Measurements from ENCODE around the gene THAP8. TPM values are rescaled to one million over a fixed set of nuclear protein-coding genes. Genes with fewer than 3 reads are reported as not detected.
A peak's percentile ranks its signal among the peaks of the same experiment; 100 is the strongest.

Gene THAP8
- total and polyA plus RNA-seq, 2 of the 13 experiments (the other 11 are each of a cell fraction or from before 2014, with no cell fraction given), result 1.7 to 3.7 TPM

DNA sequence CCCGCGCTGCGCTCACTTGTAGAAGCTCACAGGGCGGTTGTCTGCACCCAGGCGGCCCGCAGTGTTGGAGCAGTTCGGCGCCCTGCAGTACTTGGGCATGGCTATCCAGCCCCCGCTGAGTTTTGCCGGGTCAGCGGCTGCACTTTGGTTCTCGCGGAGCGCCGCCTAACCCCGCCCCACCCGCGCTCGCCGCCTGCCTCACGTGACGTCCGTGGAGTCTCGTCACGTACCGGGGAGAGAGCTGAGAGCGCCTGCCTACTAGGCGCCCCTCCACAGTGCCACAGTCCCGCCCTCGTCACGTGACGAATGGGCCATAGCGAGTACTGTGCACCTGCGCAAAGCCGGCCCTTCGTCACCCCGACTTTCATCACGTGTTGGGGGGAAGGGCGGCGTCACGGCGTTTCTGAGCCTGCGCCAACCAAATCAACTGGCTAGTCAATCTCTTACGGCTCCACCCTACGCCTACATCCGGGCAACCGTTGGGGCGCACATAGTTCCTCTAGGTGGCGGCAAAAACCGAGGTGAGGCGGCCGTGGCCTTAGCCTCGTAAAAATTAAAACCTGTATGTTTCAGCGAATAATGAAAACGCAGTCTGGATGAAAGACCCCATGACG lies at the start of gene THAP8 (continued):
- no peak for TF ChIP-seq SOX6 (IDR thresholded peaks at IDR 0.05)
- peak; percentile 89 for TF ChIP-seq SOX6 (CRISPR knock-in tag; IDR thresholded peaks at IDR 0.05)
- TF ChIP-seq, protein P1, sequence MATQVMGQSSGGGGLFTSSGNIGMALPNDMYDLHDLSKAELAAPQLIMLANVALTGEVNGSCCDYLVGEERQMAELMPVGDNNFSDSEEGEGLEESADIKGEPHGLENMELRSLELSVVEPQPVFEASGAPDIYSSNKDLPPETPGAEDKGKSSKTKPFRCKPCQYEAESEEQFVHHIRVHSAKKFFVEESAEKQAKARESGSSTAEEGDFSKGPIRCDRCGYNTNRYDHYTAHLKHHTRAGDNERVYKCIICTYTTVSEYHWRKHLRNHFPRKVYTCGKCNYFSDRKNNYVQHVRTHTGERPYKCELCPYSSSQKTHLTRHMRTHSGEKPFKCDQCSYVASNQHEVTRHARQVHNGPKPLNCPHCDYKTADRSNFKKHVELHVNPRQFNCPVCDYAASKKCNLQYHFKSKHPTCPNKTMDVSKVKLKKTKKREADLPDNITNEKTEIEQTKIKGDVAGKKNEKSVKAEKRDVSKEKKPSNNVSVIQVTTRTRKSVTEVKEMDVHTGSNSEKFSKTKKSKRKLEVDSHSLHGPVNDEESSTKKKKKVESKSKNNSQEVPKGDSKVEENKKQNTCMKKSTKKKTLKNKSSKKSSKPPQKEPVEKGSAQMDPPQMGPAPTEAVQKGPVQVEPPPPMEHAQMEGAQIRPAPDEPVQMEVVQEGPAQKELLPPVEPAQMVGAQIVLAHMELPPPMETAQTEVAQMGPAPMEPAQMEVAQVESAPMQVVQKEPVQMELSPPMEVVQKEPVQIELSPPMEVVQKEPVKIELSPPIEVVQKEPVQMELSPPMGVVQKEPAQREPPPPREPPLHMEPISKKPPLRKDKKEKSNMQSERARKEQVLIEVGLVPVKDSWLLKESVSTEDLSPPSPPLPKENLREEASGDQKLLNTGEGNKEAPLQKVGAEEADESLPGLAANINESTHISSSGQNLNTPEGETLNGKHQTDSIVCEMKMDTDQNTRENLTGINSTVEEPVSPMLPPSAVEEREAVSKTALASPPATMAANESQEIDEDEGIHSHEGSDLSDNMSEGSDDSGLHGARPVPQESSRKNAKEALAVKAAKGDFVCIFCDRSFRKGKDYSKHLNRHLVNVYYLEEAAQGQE (IDR thresholded peaks at IDR 0.05; ENCODE audit: borderline replicate concordance in 1 of 2, low read depth in 1 of 2, low read length in 2 of 2), result no peak
- TF ChIP-seq KLF13 (CRISPR knock-in tag; IDR thresholded peaks at IDR 0.05), result no peak
- TF ChIP-seq PAWR (CRISPR knock-in tag; IDR thresholded peaks at IDR 0.05; ENCODE audit: borderline replicate concordance), result no peak
- TF ChIP-seq, protein P2, sequence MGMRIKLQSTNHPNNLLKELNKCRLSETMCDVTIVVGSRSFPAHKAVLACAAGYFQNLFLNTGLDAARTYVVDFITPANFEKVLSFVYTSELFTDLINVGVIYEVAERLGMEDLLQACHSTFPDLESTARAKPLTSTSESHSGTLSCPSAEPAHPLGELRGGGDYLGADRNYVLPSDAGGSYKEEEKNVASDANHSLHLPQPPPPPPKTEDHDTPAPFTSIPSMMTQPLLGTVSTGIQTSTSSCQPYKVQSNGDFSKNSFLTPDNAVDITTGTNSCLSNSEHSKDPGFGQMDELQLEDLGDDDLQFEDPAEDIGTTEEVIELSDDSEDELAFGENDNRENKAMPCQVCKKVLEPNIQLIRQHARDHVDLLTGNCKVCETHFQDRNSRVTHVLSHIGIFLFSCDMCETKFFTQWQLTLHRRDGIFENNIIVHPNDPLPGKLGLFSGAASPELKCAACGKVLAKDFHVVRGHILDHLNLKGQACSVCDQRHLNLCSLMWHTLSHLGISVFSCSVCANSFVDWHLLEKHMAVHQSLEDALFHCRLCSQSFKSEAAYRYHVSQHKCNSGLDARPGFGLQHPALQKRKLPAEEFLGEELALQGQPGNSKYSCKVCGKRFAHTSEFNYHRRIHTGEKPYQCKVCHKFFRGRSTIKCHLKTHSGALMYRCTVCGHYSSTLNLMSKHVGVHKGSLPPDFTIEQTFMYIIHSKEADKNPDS (CRISPR knock-in tag; IDR thresholded peaks at IDR 0.05), result no peak
- TF ChIP-seq SMC3 (IDR thresholded peaks at IDR 0.05; ENCODE audit: low read length), result no peak
- TF ChIP-seq ZNF329 (CRISPR knock-in tag; IDR thresholded peaks at IDR 0.05; ENCODE audit: low read depth), result no peak; the same call in 1 of the 2 replicates
- TF ChIP-seq MAFG (CRISPR knock-in tag; IDR thresholded peaks at IDR 0.05), result no peak
- TF ChIP-seq, protein P3, sequence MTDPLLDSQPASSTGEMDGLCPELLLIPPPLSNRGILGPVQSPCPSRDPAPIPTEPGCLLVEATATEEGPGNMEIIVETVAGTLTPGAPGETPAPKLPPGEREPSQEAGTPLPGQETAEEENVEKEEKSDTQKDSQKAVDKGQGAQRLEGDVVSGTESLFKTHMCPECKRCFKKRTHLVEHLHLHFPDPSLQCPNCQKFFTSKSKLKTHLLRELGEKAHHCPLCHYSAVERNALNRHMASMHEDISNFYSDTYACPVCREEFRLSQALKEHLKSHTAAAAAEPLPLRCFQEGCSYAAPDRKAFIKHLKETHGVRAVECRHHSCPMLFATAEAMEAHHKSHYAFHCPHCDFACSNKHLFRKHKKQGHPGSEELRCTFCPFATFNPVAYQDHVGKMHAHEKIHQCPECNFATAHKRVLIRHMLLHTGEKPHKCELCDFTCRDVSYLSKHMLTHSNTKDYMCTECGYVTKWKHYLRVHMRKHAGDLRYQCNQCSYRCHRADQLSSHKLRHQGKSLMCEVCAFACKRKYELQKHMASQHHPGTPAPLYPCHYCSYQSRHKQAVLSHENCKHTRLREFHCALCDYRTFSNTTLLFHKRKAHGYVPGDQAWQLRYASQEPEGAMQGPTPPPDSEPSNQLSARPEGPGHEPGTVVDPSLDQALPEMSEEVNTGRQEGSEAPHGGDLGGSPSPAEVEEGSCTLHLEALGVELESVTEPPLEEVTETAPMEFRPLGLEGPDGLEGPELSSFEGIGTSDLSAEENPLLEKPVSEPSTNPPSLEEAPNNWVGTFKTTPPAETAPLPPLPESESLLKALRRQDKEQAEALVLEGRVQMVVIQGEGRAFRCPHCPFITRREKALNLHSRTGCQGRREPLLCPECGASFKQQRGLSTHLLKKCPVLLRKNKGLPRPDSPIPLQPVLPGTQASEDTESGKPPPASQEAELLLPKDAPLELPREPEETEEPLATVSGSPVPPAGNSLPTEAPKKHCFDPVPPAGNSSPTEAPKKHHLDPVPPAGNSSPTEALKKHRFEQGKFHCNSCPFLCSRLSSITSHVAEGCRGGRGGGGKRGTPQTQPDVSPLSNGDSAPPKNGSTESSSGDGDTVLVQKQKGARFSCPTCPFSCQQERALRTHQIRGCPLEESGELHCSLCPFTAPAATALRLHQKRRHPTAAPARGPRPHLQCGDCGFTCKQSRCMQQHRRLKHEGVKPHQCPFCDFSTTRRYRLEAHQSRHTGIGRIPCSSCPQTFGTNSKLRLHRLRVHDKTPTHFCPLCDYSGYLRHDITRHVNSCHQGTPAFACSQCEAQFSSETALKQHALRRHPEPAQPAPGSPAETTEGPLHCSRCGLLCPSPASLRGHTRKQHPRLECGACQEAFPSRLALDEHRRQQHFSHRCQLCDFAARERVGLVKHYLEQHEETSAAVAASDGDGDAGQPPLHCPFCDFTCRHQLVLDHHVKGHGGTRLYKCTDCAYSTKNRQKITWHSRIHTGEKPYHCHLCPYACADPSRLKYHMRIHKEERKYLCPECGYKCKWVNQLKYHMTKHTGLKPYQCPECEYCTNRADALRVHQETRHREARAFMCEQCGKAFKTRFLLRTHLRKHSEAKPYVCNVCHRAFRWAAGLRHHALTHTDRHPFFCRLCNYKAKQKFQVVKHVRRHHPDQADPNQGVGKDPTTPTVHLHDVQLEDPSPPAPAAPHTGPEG (CRISPR knock-in tag; IDR thresholded peaks at IDR 0.05), result 0 out of 2 replicates have a peak, but pooled peaks have one; percentile 30
- no peak for TF ChIP-seq ZSCAN29 (CRISPR knock-in tag; conservative IDR thresholded peaks at IDR 0.05)
- TF ChIP-seq ZNF225 (CRISPR knock-in tag; IDR thresholded peaks at IDR 0.05), result 0 out of 2 replicates have a peak, but pooled peaks have one; percentile 42
- peak; percentile 71; the same call in 1 of the 2 replicates for TF ChIP-seq HOXD1 (CRISPR knock-in tag; IDR thresholded peaks at IDR 0.05)
- no peak for TF ChIP-seq CENPT (CRISPR knock-in tag; IDR thresholded peaks at IDR 0.05; ENCODE audit: low read depth)
- peak; percentile 60; the same call in 1 of the 2 replicates for TF ChIP-seq RXRB (CRISPR knock-in tag; IDR thresholded peaks at IDR 0.05; ENCODE audit: borderline replicate concordance)
- no peak for TF ChIP-seq ATRX (CRISPR knock-in tag; IDR thresholded peaks at IDR 0.05; ENCODE audit: borderline replicate concordance)
- TF ChIP-seq KLF9 (CRISPR knock-in tag; IDR thresholded peaks at IDR 0.05; ENCODE audit: low read depth), result no peak; the same call in 1 of the 2 replicates
- no peak for TF ChIP-seq ZNF839 (CRISPR knock-in tag; IDR thresholded peaks at IDR 0.05; ENCODE audit: borderline replicate concordance)
- TF ChIP-seq CHCHD3 (CRISPR knock-in tag; IDR thresholded peaks at IDR 0.05), result no peak
